CD4-positive, alpha-beta memory T cell (primary cell): ENCODE measurements around the gene CERS4. TPM values are rescaled to one million over a fixed set of nuclear protein-coding genes. Genes with fewer than 3 reads are reported as not detected.
"Not testable (repeated sequence)": the region's sequence is repeated elsewhere in the genome, so short reads cannot be mapped to it uniquely, and the experiment has no call there.

Source experiments
- CTCF ChIA-PET: fragments of 350-600 bp; sonication (Branson Sonifier 250); formaldehyde crosslinking; loops from one replicate; lab custom pipeline; 2021; ENCODE audit warnings: inconsistent platforms; ENCODE audit not compliant: partially characterized antibody; lab: Charles Lee
- POLR2A ChIA-PET: fragments of 350-600 bp; sonication (Branson Sonifier 250); formaldehyde crosslinking; loops from one replicate; lab custom pipeline; 2021; ENCODE audit not compliant: partially characterized antibody; lab: Charles Lee
- DNase-seq, 5 donors: peaks; one replicate each; pipeline versions ENCODE4 v3.0.0 to v3.0.0-alpha.2; 2020 to 2022; ENCODE audit warnings: mixed read lengths in 1 of 5
- H3K27ac ChIP-seq: one replicate; pipeline ENCODE4 v1.7.0; 2013; ENCODE audit warnings: low read depth, low read length
- H3K27me3 ChIP-seq: 2 replicates; pipeline ENCODE4 v1.7.0; 2013; ENCODE audit warnings: mild to moderate bottlenecking, low read length, moderate library complexity; ENCODE audit not compliant: insufficient read depth
- H3K36me3 ChIP-seq: 2 replicates; pipeline ENCODE4 v1.7.0; 2013; ENCODE audit warnings: mild to moderate bottlenecking, low read length, moderate library complexity; ENCODE audit not compliant: insufficient read depth
- H3K4me1 ChIP-seq: 2 replicates; pipeline ENCODE4 v1.7.0; 2013; ENCODE audit warnings: mild to moderate bottlenecking, low read length, moderate library complexity; ENCODE audit not compliant: insufficient read depth
- H3K4me3 ChIP-seq, 2 donors: one replicate each; pipeline ENCODE4 v1.7.0; 2013; ENCODE audit warnings: low read length in 2 of 2, mild to moderate bottlenecking in 1 of 2
- H3K9me3 ChIP-seq, 2 donors: one replicate each; pipeline ENCODE4 v1.7.0; 2013; ENCODE audit warnings: low read length in 2 of 2, control low read depth in 1 of 2; ENCODE audit not compliant: control insufficient read depth in 1 of 2
- H3K27ac Mint-ChIP-seq, 7 donors: one replicate each; pipeline ENCODE4 v1.8.0; 2020 to 2021; ENCODE audit warnings: mixed read lengths in 7 of 7, mild to moderate bottlenecking in 6 of 7, inconsistent platforms in 3 of 7, moderate library complexity in 3 of 7
- H3K27me3 Mint-ChIP-seq, 2 donors: one replicate each; pipeline ENCODE4 v1.8.0; 2020 to 2021; ENCODE audit warnings: mixed read lengths in 2 of 2
- H3K36me3 Mint-ChIP-seq, 2 donors: one replicate each; pipeline ENCODE4 v1.8.0; 2020 to 2021; ENCODE audit warnings: mixed read lengths in 2 of 2, inconsistent platforms in 1 of 2, mild to moderate bottlenecking in 1 of 2
- H3K4me1 Mint-ChIP-seq, 4 donors: one replicate each; pipeline ENCODE4 v1.8.0; 2020 to 2021; ENCODE audit warnings: mixed read lengths in 4 of 4, mild to moderate bottlenecking in 1 of 4
- H3K4me3 Mint-ChIP-seq, 8 donors: one replicate each; pipeline ENCODE4 v1.8.0; 2020 to 2021; ENCODE audit warnings: mixed read lengths in 8 of 8, mild to moderate bottlenecking in 7 of 8, moderate library complexity in 6 of 8, inconsistent platforms in 3 of 8
- H3K9me3 Mint-ChIP-seq, 8 donors: one replicate each; pipeline ENCODE4 v1.8.0; 2020 to 2021; ENCODE audit warnings: mixed read lengths in 8 of 8, mild to moderate bottlenecking in 5 of 8, inconsistent platforms in 3 of 8, moderate library complexity in 1 of 8
- intact Hi-C: fragments of 100-400 bp; cut with micrococcal nuclease; formaldehyde crosslinking; loops from one replicate; pipeline ENCODE4 v1.15.1; 2023
- polyA plus RNA-seq, 2 donors: library from polyadenylated mRNA; unstranded; fragments of 300-500 nt; fragmentation: Illumina TruSeq; gene quantifications; one replicate each; pipeline ENCODE4 v1.2.3, GENCODE V29; 2021
- total RNA-seq, 2 experiments: library from RNA; stranded (reverse); gene quantifications; one replicate each; pipeline ENCODE4 v1.2.3, GENCODE V29; 2021

Gene CERS4
- total and polyA plus RNA-seq, 4 experiments from 2014 or later: 11.3 to 30.6 (median 22.3) TPM

DNA sequence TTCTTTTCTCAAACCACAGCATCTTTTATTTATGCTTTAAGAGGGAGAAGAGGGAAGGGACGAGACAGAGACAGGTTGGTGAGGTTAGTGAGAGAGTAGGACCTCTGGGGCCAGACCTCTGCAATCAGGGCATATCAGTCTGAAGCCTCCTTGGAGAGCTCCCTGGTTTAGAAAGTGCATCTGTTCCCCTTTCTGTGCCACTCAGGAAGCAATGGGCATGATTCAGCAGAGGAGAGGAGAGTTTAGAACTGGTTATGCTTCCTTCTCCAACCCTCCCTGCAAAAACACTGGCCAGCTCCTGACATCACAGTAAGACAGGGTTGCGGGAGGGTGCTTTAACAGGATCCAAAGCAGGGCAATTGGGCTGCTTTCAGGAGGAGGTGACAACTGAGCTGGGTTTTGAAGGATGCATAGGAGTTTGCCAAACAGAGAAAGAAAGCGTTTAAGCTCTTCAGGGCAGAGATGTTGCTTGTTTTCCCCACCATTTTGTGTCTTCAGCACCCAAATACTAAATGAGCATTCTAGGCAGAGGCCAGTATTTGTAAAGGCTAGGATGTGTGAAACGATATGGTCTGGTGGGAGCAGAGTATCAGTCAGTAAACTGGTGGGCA, 33.1 kb downstream of the CERS4 start:
- POLR2A ChIA-PET: no interaction called here
- Mint-ChIP-seq H3K27me3 (no peaks in the 10 kb centered on the region), H3K9me3 (peaks cover 0 to 14% (median 6%) of the 10 kb centered on the region in 8 donors), H3K4me3 (no peak overlapping the region), H3K4me1 (peaks cover 10 to 19% (median 13%) of the 10 kb centered on the region in 4 donors), H3K27ac (peak overlapping the region in 2 of 7 donors; percentile 31 to 55), H3K36me3 (peaks cover 14 to 30% of the 10 kb centered on the region in 2 donors)
- Histone ChIP-seq H3K27ac (no peak overlapping the region), H3K4me3 (no peak overlapping the region), H3K27me3 (no peaks in the 10 kb centered on the region), H3K9me3 (peaks cover 0 to 4% of the 10 kb centered on the region in 2 donors), H3K4me1 (peaks cover 14% of the 10 kb centered on the region), H3K36me3 (no peaks in the 10 kb centered on the region)
- no peak for DNase-seq
- intact Hi-C loops: no loop called here
- CTCF ChIA-PET: interaction anchor here (1.4 to 3.0 kb wide), 2 partner anchors 25 to 84 kb away, joined by 10 read pairs; no protein-coding TSS in a partner anchor

DNA sequence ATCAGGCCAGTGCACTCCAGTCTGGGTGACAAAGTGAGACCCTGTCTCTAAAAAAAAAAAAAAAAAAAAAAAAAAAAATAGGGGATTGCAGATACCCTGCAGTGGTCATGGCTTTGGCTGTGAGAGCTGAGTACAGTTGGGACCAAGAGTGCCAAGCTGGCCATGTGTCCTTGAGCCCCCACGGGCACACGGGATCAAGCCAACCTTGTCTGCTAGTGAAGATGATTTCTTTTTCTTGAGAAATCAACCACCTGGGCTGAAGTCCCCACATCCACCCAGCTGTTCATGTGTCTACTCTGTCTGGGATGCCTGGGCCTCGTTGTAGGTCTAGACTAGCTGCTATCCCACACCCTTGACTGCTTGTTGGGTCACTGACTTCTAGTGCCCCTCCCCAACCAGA, 34.0 kb downstream of the CERS4 start:
- DNase-seq: no peak
- Histone ChIP-seq H3K27me3 (no peaks in the 10 kb centered on the region), H3K9me3 (peaks cover 0 to 4% of the 10 kb centered on the region in 2 donors), H3K27ac (no peak overlapping the region), H3K36me3 (no peaks in the 10 kb centered on the region), H3K4me3 (no peak overlapping the region), H3K4me1 (peaks cover 14% of the 10 kb centered on the region)
- H3K27me3 Mint-ChIP-seq: no peaks in the 10 kb centered on the region
- H3K9me3 Mint-ChIP-seq: peaks cover 0 to 14% (median 6%) of the 10 kb centered on the region in 8 donors
- H3K27ac Mint-ChIP-seq: no peak overlapping the region
- intact Hi-C loops: no loop called here
- ChIA-PET CTCF (interaction anchor here (0.6 to 3.0 kb wide), 2 partner anchors 25 to 84 kb away, joined by 5 to 10 read pairs; no protein-coding TSS in a partner anchor), POLR2A (no interaction called here)
- peaks cover 11 to 18% (median 13%) of the 10 kb centered on the region in 4 donors for H3K4me1 Mint-ChIP-seq
- no peak overlapping the region for H3K4me3 Mint-ChIP-seq
- H3K36me3 Mint-ChIP-seq: peaks cover 14 to 33% of the 10 kb centered on the region in 2 donors

DNA sequence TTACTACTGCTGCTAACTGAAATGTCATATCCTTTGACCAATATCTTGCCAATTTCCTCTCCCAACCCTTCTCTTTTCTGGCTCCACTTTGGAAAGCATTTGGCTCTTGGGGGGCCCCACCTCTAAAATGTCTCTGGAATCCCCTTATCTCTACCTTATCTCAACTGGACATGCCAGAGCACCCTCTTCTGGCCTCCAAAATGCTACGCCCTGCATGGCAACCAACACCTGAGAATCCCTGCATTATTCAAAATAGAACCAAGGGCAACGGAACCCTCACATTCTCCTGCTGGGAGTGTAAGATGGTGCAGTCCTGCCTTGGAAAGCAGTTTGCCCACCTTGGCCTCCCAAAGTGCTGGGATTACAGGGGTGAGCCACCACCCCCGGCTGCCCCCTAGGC, 35.3 kb downstream of the CERS4 start:
- Mint-ChIP-seq H3K4me1 (peaks cover 13 to 14% (median 13%) of the 10 kb centered on the region in 4 donors), H3K9me3 (peaks cover 0 to 13% (median 6%) of the 10 kb centered on the region in 8 donors), H3K36me3 (peaks cover 16 to 36% of the 10 kb centered on the region in 2 donors), H3K27me3 (no peaks in the 10 kb centered on the region), H3K27ac (peak overlapping the region in 1 of 7 donors; percentile 43), H3K4me3 (no peak overlapping the region)
- intact Hi-C loops: no loop called here
- Histone ChIP-seq H3K4me1 (peaks cover 14% of the 10 kb centered on the region), H3K27ac (no peak overlapping the region), H3K4me3 (no peak overlapping the region), H3K9me3 (peaks cover 0 to 4% of the 10 kb centered on the region in 2 donors), H3K36me3 (no peaks in the 10 kb centered on the region), H3K27me3 (no peaks in the 10 kb centered on the region)
- no peak for DNase-seq
- CTCF ChIA-PET: no interaction called here
- POLR2A ChIA-PET: no interaction called here

DNA sequence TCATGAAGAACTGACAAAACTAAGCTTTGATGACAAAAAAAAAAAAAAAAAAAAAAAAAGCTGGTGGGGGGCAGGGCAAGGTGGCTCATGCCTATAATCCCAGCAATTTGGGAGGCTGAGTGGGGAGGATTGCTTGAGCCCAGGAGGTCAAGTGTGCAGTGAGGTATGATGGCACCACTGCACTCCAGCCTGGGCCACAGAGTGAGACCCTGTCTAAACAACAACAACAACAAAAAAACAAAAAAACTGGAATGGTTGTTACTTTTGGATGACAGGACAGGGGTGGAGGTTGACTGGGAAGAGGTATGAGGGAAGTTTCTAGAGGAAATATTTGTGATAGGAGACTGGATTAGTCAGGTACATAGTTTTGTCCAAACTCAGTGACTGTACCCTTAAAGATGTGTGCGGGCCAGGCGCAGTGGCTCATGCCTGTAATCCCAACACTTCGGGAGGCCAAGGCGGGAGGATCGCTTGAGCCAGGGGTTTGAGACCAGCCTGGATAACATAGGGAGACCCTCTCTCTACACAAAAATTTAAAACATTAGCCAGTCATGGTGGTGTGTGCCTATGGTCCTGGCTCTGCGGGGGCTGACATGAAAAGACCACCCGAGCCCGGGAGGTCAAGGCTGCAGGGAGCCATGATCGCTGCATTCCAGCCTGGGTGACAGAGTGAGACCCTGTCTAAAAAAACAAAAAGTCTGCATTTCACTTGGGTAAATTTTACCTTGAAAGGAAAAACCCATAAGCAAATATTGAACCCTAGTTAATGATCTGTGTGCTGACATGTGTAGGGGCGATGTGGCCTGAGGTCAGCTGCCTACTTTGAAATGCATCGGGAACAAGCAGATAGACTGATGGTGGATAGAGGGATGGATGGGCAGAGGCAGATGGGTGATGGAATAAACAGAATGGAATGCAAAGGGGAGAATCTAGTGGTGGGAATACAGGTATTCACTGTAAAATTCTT, 37.0 kb downstream of the CERS4 start:
- Mint-ChIP-seq H3K9me3 (peaks cover 0 to 7% (median 5%) of the 10 kb centered on the region in 8 donors), H3K36me3 (peaks cover 10 to 29% of the 10 kb centered on the region in 2 donors), H3K27me3 (no peaks in the 10 kb centered on the region), H3K27ac (peak overlapping the region in 3 of 7 donors; percentile 17 to 79 (median 29)), H3K4me1 (peaks cover 0 to 5% (median 2%) of the 10 kb centered on the region in 4 donors), H3K4me3 (no peak overlapping the region)
- CTCF ChIA-PET: no interaction called here
- no peaks in the 10 kb centered on the region for H3K27me3 ChIP-seq
- intact Hi-C loops: no loop called here
- POLR2A ChIA-PET: no interaction called here
- no peak for DNase-seq
- peaks cover 0 to 4% of the 10 kb centered on the region in 2 donors for H3K9me3 ChIP-seq
- no peak overlapping the region for H3K4me3 ChIP-seq
- no peaks in the 10 kb centered on the region for H3K4me1 ChIP-seq
- no peaks in the 10 kb centered on the region for H3K36me3 ChIP-seq
- no peak overlapping the region for H3K27ac ChIP-seq

DNA sequence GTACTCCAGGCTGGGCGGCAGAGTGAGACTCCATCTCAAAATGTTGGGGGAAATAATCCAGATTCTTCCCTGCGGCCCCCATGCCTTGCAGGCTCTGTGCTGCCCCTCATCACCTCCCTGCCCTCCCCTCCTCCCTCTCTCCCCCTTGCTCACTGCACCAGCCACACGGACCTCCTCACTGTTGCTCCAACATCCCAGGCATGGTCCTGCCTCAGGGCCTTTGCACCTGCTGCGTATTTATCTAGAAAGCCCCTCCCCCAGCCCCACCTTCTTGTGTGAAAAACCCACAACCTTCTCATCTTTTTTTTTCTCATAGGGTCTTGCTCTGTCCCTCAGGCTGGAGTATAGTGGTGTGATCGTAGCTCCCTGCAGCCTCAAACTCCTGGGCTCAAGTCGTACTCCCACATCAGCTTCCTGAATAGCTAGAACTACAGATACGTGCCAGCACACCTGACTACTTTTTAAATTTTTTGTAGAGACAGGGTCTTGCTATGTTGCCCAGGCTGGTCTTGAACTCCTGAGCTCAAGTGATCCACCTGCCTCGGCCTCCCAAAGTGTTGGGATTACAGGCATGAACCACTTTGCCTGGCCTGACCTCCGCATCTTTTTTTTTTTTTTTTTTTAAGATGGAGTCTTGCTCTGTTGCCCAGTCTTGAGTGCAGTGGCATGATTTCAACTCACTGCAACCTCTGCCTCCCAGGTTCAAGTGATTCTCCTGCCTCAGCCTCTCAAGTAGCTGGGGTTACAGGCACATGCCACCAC, 38.1 kb downstream of the CERS4 start:
- DNase-seq, H3K4me1 ChIP-seq, H3K9me3 Mint-ChIP-seq, H3K4me3 ChIP-seq, H3K9me3 ChIP-seq, H3K27me3 Mint-ChIP-seq, H3K27me3 ChIP-seq, H3K36me3 ChIP-seq, POLR2A ChIA-PET, H3K4me3 Mint-ChIP-seq, CTCF ChIA-PET, H3K4me1 Mint-ChIP-seq, intact Hi-C loops, H3K27ac ChIP-seq: not testable (repeated sequence)
- Mint-ChIP-seq H3K36me3 (peaks cover 8 to 22% of the 10 kb centered on the region in 2 donors), H3K27ac (peak overlapping the region in 1 of 7 donors; percentile 8)

DNA sequence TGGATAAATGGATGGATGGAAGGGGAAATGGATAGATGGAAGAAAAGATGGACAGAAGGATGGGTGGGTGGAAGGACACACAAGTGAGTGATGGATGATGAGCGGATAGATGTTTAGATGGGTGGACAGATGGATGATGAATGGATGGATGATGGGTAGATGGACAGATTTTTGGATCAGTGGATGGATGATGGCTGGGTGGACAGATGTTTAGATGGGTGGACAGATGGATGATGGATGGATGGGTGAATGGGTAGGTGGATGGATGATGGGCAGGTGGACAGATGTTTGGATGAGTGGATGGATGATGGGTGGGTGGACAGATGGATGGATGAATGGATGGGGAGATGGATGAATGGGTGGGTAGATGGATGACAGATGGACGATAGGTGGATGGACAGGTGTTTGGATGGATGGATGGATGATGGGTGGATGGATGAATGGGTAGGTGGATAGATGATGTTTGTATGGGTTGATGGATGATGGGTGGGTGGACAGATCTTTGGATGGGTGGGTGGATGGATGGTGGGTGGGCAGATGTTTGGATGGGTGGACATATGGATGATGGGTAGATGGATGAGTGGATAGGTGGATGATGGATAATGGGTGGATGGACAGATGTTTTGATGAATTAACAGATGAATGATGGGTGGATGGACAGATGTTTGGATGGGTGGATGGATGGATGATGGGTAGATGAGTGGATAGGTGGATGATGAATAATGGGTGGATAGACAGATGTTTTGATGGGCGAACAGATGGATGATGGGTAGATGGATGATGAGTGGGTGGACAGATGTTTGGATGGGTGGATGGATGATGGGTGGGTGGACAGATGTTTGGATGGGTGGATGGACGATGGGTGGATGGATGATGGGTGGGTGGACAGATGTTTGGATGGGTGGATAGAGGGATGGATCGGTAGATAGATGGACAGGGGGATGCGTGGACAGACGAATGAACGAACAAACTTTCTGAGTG, 39.5 kb downstream of the CERS4 start:
- no peak for DNase-seq
- H3K27me3 ChIP-seq: no peaks in the 10 kb centered on the region
- no peak overlapping the region for H3K4me3 Mint-ChIP-seq
- intact Hi-C loops: no loop called here
- H3K9me3 Mint-ChIP-seq: no peaks in the 10 kb centered on the region
- no peaks in the 10 kb centered on the region for H3K36me3 ChIP-seq
- no peak overlapping the region for H3K27ac ChIP-seq
- no peaks in the 10 kb centered on the region for H3K9me3 ChIP-seq
- H3K27ac Mint-ChIP-seq: peak overlapping the region in 1 of 7 donors; percentile 32
- H3K4me1 ChIP-seq: no peaks in the 10 kb centered on the region
- peaks cover 7 to 16% of the 10 kb centered on the region in 2 donors for H3K36me3 Mint-ChIP-seq
- H3K27me3 Mint-ChIP-seq: no peaks in the 10 kb centered on the region
- ChIA-PET POLR2A (no interaction called here), CTCF (no interaction called here)
- no peak overlapping the region for H3K4me3 ChIP-seq
- H3K4me1 Mint-ChIP-seq: peaks cover 0 to 6% (median 5%) of the 10 kb centered on the region in 4 donors
